H9 (cell line): ENCODE data around the gene XPC. TPM values are rescaled to one million over a fixed set of nuclear protein-coding genes. Genes with fewer than 3 reads are reported as not detected.

ENCODE experiments used
- DNase-seq: peaks from one replicate; pipeline ENCODE4 v3.0.0-alpha.2; 2017
- H2AFZ ChIP-seq: one replicate; pipeline ENCODE4 v1.6.1; 2013; ENCODE audit warnings: mild to moderate bottlenecking, low read length, control low read depth, moderate library complexity
- H2AK5ac ChIP-seq: 2 replicates; pipeline ENCODE4 v1.6.1; 2013; ENCODE audit warnings: low read length, control low read depth, mixed read lengths; ENCODE audit not compliant: insufficient read length
- H2BK120ac ChIP-seq: one replicate; pipeline ENCODE4 v1.6.1; 2013; ENCODE audit warnings: low read depth, mild to moderate bottlenecking, low read length, control low read depth, inconsistent platforms; ENCODE audit not compliant: poor library complexity, severe bottlenecking
- H2BK12ac ChIP-seq: 2 replicates; pipeline ENCODE4 v1.6.1; 2013; ENCODE audit warnings: low read length, control low read depth, mixed read lengths, low read depth; ENCODE audit not compliant: insufficient read length
- H2BK15ac ChIP-seq: 2 replicates; pipeline ENCODE4 v1.6.1; 2013; ENCODE audit warnings: low read depth, low read length, control low read depth
- H2BK20ac ChIP-seq: one replicate; pipeline ENCODE4 v1.6.1; 2013; ENCODE audit warnings: low read depth, mild to moderate bottlenecking, low read length, control low read depth, inconsistent platforms; ENCODE audit not compliant: poor library complexity, severe bottlenecking
- H2BK5ac ChIP-seq: 2 replicates; pipeline ENCODE4 v1.6.1; 2013; ENCODE audit warnings: low read length, control low read depth, mixed read lengths; ENCODE audit not compliant: insufficient read length
- H3K14ac ChIP-seq: 2 replicates; pipeline ENCODE4 v1.6.1; 2013; ENCODE audit warnings: low read length, control low read depth; ENCODE audit not compliant: insufficient read depth
- H3K18ac ChIP-seq: 2 replicates; pipeline ENCODE4 v1.6.1; 2013; ENCODE audit warnings: low read depth, mild to moderate bottlenecking, mixed read lengths, low read length, control low read depth; ENCODE audit not compliant: insufficient read length
- H3K23ac ChIP-seq: 2 replicates; pipeline ENCODE4 v1.6.1; 2013; ENCODE audit warnings: low read length, control low read depth, mixed read lengths, low read depth; ENCODE audit not compliant: insufficient read length
- H3K23me2 ChIP-seq: 2 replicates; pipeline ENCODE4 v1.6.1; 2013; ENCODE audit warnings: low read depth, mild to moderate bottlenecking, mixed read lengths, low read length, control low read depth; ENCODE audit not compliant: insufficient read length, poor library complexity, severe bottlenecking
- H3K27ac ChIP-seq: 2 replicates; pipeline ENCODE4 v1.5.1; 2013; ENCODE audit warnings: low read length, control low read depth, mixed read lengths, low read depth; ENCODE audit not compliant: insufficient read length
- H3K27me3 ChIP-seq: 2 replicates; pipeline ENCODE4 v1.6.1; 2013; ENCODE audit warnings: low read length, control low read depth, inconsistent platforms; ENCODE audit not compliant: insufficient read depth
- H3K4ac ChIP-seq: 2 replicates; pipeline ENCODE4 v1.6.1; 2013; ENCODE audit warnings: low read depth, mild to moderate bottlenecking, control low read depth, inconsistent platforms, low read length, moderate library complexity
- H3K4me1 ChIP-seq: 2 replicates; pipeline ENCODE4 v1.6.1; 2013; ENCODE audit warnings: low read length, control low read depth, inconsistent platforms; ENCODE audit not compliant: insufficient read depth
- H3K4me2 ChIP-seq: 2 replicates; pipeline ENCODE4 v1.6.1; 2013; ENCODE audit warnings: low read length, control low read depth, mixed read lengths; ENCODE audit not compliant: insufficient read length, insufficient read depth
- H3K56ac ChIP-seq: 2 replicates; pipeline ENCODE4 v1.6.1; 2013; ENCODE audit warnings: low read depth, mild to moderate bottlenecking, mixed read lengths, low read length, control low read depth; ENCODE audit not compliant: insufficient read length
- H3K79me1 ChIP-seq: 2 replicates; pipeline ENCODE4 v1.6.1; 2013; ENCODE audit warnings: low read depth, mild to moderate bottlenecking, moderate library complexity, low read length, control low read depth, inconsistent platforms; ENCODE audit not compliant: insufficient read depth, poor library complexity, severe bottlenecking
- H3K79me2 ChIP-seq: 2 replicates; pipeline ENCODE4 v1.6.1; 2013; ENCODE audit warnings: low read length, control low read depth, inconsistent platforms; ENCODE audit not compliant: insufficient read depth
- H3K9ac ChIP-seq: 2 replicates; pipeline ENCODE4 v1.6.1; 2013; ENCODE audit warnings: low read length, control low read depth, mixed read lengths; ENCODE audit not compliant: insufficient read length; ENCODE audit errors: extremely low read depth
- H3K9me3 ChIP-seq: one replicate; pipeline ENCODE4 v1.6.1; 2013; ENCODE audit warnings: low read depth, low read length, inconsistent platforms; ENCODE audit not compliant: control insufficient read depth
- H3T11ph ChIP-seq: one replicate; pipeline ENCODE4 v1.6.1; 2013; ENCODE audit warnings: mild to moderate bottlenecking, low read length, control low read depth, inconsistent platforms
- H4K20me1 ChIP-seq: one replicate; pipeline ENCODE4 v1.6.1; 2013; ENCODE audit not compliant: control insufficient read depth, insufficient read length, insufficient read depth
- H4K5ac ChIP-seq: 2 replicates; pipeline ENCODE4 v1.6.1; 2013; ENCODE audit warnings: low read depth, mild to moderate bottlenecking, mixed read lengths, low read length, control low read depth; ENCODE audit not compliant: insufficient read length
- H4K8ac ChIP-seq: replicated peaks from 2 replicates; pipeline ENCODE4 v1.6.1; 2013; ENCODE audit warnings: low read length, control low read depth, mixed read lengths, low read depth; ENCODE audit not compliant: insufficient read length
- H4K91ac ChIP-seq: 2 replicates; pipeline ENCODE4 v1.6.1; 2013; ENCODE audit warnings: low read depth, mild to moderate bottlenecking, moderate library complexity, mixed read lengths, low read length, control low read depth; ENCODE audit not compliant: insufficient read length
- H3K27ac Mint-ChIP-seq, 3 experiments: 2 replicates in 2 of 3; 3 replicates in 1 of 3; pipeline ENCODE4 v1.8.0; 2020 to 2021; ENCODE audit warnings: mixed read lengths in 3 of 3, mild to moderate bottlenecking in 1 of 3, moderate library complexity in 1 of 3
- H3K27me3 Mint-ChIP-seq: 2 replicates; pipeline ENCODE4 v1.8.0; 2021; ENCODE audit warnings: low read depth, mild to moderate bottlenecking, moderate library complexity, mixed read lengths
- H3K36me3 Mint-ChIP-seq, 3 experiments: 2 replicates in 2 of 3; 3 replicates in 1 of 3; pipeline ENCODE4 v1.8.0; 2020 to 2021; ENCODE audit warnings: low read depth in 3 of 3, mixed read lengths in 3 of 3; ENCODE audit not compliant: insufficient read depth in 1 of 3
- H3K4me1 Mint-ChIP-seq, 2 experiments: 2 replicates each; pipeline ENCODE4 v1.8.0; 2020; ENCODE audit warnings: mixed read lengths in 2 of 2
- H3K4me3 Mint-ChIP-seq, 2 experiments: 2 replicates in 1 of 2; 3 replicates in 1 of 2; pipeline ENCODE4 v1.8.0; 2020 to 2021; ENCODE audit warnings: mild to moderate bottlenecking in 2 of 2, mixed read lengths in 2 of 2, moderate library complexity in 1 of 2
- H3K9me3 Mint-ChIP-seq, 2 experiments: 2 replicates in 1 of 2; 3 replicates in 1 of 2; pipeline ENCODE4 v1.8.0; 2020; ENCODE audit warnings: mild to moderate bottlenecking in 2 of 2, mixed read lengths in 2 of 2, moderate library complexity in 1 of 2
- CTCF ChIP-seq: fragments of 200-600 bp; sonication (generic); conservative IDR thresholded peaks from 3 replicates; pipeline ENCODE4 v1.8.0; 2021; ENCODE audit warnings: antibody characterized with exemption, mild to moderate bottlenecking
- WGBS: extraction: QIAGEN DNeasy Blood & Tissue Kit; methylation state at CpG from one replicate; pipeline ENCODE4 v1.1.7; 2013; ENCODE audit warnings: missing lambda C conversion rate, low lambda C conversion rate, mixed read lengths; ENCODE audit not compliant: insufficient read length; ENCODE audit errors: extremely low coverage; 5-methylcytosine and 5-hydroxymethylcytosine counted together
- total RNA-seq: library from RNA; stranded (reverse); gene quantifications from 2 replicates; pipeline ENCODE4 v1.2.1, GENCODE V29; 2021

Gene XPC
- total RNA-seq, 1 experiment from 2014 or later: 30.3 TPM

- no peak overlapping the region for H4K91ac ChIP-seq
- no peaks in the 10 kb centered on the region; the same call in 1 of the 2 replicates for H3K27me3 Mint-ChIP-seq
- no peaks in the 10 kb centered on the region for H3K27me3 ChIP-seq
- no peak overlapping the region for H3K4me3 Mint-ChIP-seq
- DNase-seq: no peak
- H2BK5ac ChIP-seq: no peak overlapping the region
- no peak overlapping the region for H3K4ac ChIP-seq
- H3K56ac ChIP-seq: no peak overlapping the region
- H2BK15ac ChIP-seq: no peak overlapping the region
- no peak overlapping the region for H3K18ac ChIP-seq
- H3K9me3 ChIP-seq: no peaks in the 10 kb centered on the region
- no peaks in the 10 kb centered on the region for H3K79me2 ChIP-seq
- H3K79me1 ChIP-seq: no peaks in the 10 kb centered on the region
- H3K27ac Mint-ChIP-seq: no peak overlapping the region
- no peak overlapping the region for H3K23ac ChIP-seq
- peaks cover 9 to 64% (median 28%) of the 10 kb centered on the region in 3 experiments; a peak in 6 of 7 replicates for H3K36me3 Mint-ChIP-seq
- no peaks in the 10 kb centered on the region for H3K23me2 ChIP-seq
- H2BK120ac ChIP-seq: no peak overlapping the region
- no peak overlapping the region; the same call in 1 of the 2 replicates for H3K14ac ChIP-seq
- H3T11ph ChIP-seq: no peak overlapping the region
- H3K9me3 Mint-ChIP-seq: no peaks in the 10 kb centered on the region
- WGBS: no CpG with 5 or more reads among the region's 5 CpGs
- H2AK5ac ChIP-seq: no peak overlapping the region
- no peaks in the 10 kb centered on the region; the same call in 1 of the 2 replicates for H3K4me1 ChIP-seq
- H4K8ac ChIP-seq: no peak overlapping the region
- H2BK20ac ChIP-seq: no peak overlapping the region
- no peak for TF ChIP-seq CTCF
- no peak overlapping the region for H2AFZ ChIP-seq
- H3K27ac ChIP-seq: no peak overlapping the region
- peaks cover 2 to 6% of the 10 kb centered on the region in 2 experiments; a peak in 3 of 4 replicates for H3K4me1 Mint-ChIP-seq
- H3K9ac ChIP-seq: no peak overlapping the region
- H4K20me1 ChIP-seq: peaks cover 2% of the 10 kb centered on the region
- no peak overlapping the region for H3K4me2 ChIP-seq
- H4K5ac ChIP-seq: no peak overlapping the region
- no peak overlapping the region for H2BK12ac ChIP-seq
Measured at GRCh38 chr3:14139771-14140170, 38.6 kb downstream of the XPC start.
